Esophagus mucosa (tissue), 1 donor: ENCODE data around the gene ZFP2. TPM values are rescaled to one million over a fixed set of nuclear protein-coding genes. Genes with fewer than 3 reads are reported as not detected.
"Not testable (repeated sequence)": the region's sequence is repeated elsewhere in the genome, so short reads cannot be mapped to it uniquely, and the experiment has no call there.

Experiments
- ATAC-seq: fragments of 200-7000 bp; cut with Tn5 transposase; one replicate; pipeline ENCODE4 v1.9.1; 2020
- total RNA-seq: library from RNA; stranded (reverse); gene quantifications from one replicate; pipeline ENCODE4 v1.2.4, GENCODE V29; 2023
- donor health status: DM: yes; HTN: yes; CAD: no.

The ZFP2 gene
- 0.08 TPM for total RNA-seq

GRCh38 chr5:178895615-178896571 lies at the start of gene ZFP2:
ZFP2 (plus strand) TSS chr5:178895913; CDS start chr5:178931314, 35,401 bp downstream.
- peak; percentile 88 for ATAC-seq

- no peak for ATAC-seq
These were observed 46.4 kb upstream of the ZFP2 start for GRCh38 chr5:178849316-178849715.

GRCh38 chr5:178851951-178852350 lies 43.8 kb upstream of the ZFP2 start:
- ATAC-seq: no peak

- ATAC-seq: no peak
These were observed 41.4 kb upstream of the ZFP2 start for GRCh38 chr5:178854284-178854683.

- peak; percentile 97 for ATAC-seq
These were observed 35.8 kb upstream of the ZFP2 start, which contains the start of gene ZNF354B for GRCh38 chr5:178859625-178860521. ZNF354B (plus strand) TSS chr5:178859953; CDS start chr5:178861048, 1,095 bp downstream.

- ATAC-seq: peak; percentile 27
These were observed 35.1 kb upstream of the ZFP2 start for GRCh38 chr5:178860615-178861014.

GRCh38 chr5:178861627-178862026 lies 34.1 kb upstream of the ZFP2 start:
- ATAC-seq: no peak

GRCh38 chr5:178866946-178867345 lies 28.8 kb upstream of the ZFP2 start:
- no peak for ATAC-seq

- no peak for ATAC-seq
These were observed 26.1 kb upstream of the ZFP2 start for GRCh38 chr5:178869577-178869976.

GRCh38 chr5:178870411-178870810 lies 25.3 kb upstream of the ZFP2 start:
- ATAC-seq: no peak

- no peak for ATAC-seq
These were observed 23.4 kb upstream of the ZFP2 start for GRCh38 chr5:178872302-178872701.

- not testable (repeated sequence) for ATAC-seq
These were observed 12.5 kb upstream of the ZFP2 start for GRCh38 chr5:178883115-178883694.

GRCh38 chr5:178883815-178884430 lies 11.8 kb upstream of the ZFP2 start:
- no peak for ATAC-seq

- ATAC-seq: no peak
These were observed 3.6 kb downstream of the ZFP2 start for GRCh38 chr5:178899289-178899688.

- peak; percentile 60 for ATAC-seq
These were observed 7.1 kb downstream of the ZFP2 start for GRCh38 chr5:178902849-178903248.

GRCh38 chr5:178931846-178932760 lies 36.4 kb downstream of the ZFP2 start:
- ATAC-seq: no peak

GRCh38 chr5:178940569-178941360 lies 45.1 kb downstream of the ZFP2 start, which contains the start of gene ZNF454:
ZNF454 (plus strand) TSS chr5:178941198; CDS start chr5:178942792, 1,594 bp downstream.
- peak; percentile 85 for ATAC-seq

- no peak for ATAC-seq
These were observed 45.6 kb downstream of the ZFP2 start for GRCh38 chr5:178941361-178941760.

GRCh38 chr5:178965465-178966055 lies 69.8 kb downstream of the ZFP2 start:
- ATAC-seq: no peak

- ATAC-seq: no peak
These were observed 85.7 kb downstream of the ZFP2 start for GRCh38 chr5:178981381-178981780.
